HG02943 (cell line): ENCODE measurements around the gene OLFML2A.
"Not testable (repeated sequence)": the region's sequence is repeated elsewhere in the genome, so short reads cannot be mapped to it uniquely, and the experiment has no call there.

Source experiments
- ATAC-seq: cut with Tn5 transposase; IDR thresholded peaks from one replicate; pipeline ENCODE4 v1.9.1; 2021; ENCODE audit warnings: mild to moderate bottlenecking, low read depth, moderate library complexity; ENCODE audit not compliant: unreplicated experiment

Gene OLFML2A

DNA sequence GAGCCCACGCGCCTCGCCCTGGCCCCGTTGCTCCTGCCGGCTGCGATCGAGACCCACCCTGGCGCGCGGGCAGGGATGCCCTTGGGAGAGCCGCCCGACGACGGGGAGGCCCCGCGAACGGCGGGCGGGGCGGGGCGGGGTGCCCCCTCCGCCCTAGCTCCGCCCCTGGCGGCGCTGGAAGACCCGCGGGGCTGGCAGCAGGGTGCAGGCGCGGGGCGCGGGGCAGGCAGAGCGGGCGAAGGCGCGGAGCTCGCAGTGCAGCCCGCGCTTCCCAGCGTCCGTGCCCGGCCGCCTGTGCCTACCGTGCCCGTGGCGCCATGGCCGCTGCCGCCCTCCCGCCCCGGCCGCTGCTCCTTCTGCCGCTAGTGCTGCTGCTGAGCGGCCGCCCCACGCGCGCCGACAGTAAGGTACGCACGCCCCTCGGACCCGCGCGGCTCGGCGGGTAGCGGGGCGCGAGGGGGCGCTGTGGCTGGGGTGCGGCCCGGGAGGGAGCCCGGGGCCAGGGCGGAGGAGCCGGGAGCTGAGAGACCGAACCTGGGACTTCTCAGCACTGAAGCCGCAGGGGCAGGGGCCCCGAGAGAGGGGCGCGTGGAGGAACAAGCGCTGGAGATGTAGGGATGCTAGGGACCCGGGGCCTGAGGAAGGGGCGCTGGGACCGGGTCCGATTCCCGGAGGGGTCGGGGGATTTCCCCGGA lies at the start of gene OLFML2A:
Gene OLFML2A (plus strand): TSS at position 180 of the 695 bp plus-strand sequence. CDS start 138 bp downstream, at position 318.
- ATAC-seq = no peak

DNA sequence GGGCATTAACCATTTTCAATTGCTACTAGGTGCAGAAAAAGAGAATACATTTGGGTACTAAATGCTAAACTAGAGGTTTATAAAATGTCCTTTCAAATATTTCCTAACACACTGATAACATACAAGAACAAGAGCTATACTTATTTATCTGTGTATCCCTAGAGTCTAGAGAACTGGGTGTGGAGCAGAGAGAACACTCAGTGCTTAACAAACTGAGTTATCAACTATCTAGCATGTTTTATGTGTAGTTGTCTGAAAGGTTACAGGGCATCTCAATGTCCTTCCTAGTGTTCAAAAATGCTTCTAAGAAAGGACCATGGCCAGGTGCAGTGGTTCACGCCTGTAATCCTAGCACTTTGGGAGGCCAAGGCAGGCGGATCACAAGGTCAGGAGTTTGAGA lies 46.2 kb upstream of the OLFML2A start:
- no peak for ATAC-seq

DNA sequence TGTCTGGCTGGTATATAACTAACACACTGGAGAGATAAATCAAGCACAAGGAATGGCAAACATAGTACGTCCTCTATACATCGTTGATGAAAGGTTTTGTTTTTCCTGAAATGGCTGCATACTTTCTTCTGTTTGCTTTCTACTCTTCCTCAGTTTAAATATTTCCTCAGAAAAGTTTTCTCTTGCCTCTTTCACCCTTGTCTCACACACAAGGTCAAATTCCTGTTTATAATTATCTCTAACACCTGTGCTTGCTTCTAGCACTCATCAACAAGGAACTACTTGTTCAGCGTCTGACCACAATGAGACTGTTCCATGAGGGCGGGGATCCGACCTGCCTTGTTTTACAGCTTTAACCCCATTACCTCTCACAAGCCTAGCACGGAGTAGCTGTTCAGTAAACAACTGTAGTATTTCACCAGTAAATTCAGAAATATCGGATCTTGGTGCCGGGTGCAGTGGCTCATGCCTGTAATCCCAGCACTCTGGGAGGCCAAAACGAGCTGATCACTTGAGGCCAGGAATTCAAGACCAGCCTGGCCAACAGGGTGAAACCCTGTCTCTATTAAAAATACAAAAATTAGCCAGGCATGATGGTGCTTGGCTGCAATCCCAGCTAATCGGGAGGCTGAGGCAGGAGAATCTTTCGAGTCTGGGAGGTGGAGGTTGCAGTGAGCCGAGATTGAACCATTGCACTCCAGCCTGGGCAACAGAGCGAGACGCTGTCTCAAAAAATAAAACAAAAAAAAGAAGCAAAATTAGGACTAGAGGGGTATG lies 42.8 kb upstream of the OLFML2A start:
- no peak for ATAC-seq

DNA sequence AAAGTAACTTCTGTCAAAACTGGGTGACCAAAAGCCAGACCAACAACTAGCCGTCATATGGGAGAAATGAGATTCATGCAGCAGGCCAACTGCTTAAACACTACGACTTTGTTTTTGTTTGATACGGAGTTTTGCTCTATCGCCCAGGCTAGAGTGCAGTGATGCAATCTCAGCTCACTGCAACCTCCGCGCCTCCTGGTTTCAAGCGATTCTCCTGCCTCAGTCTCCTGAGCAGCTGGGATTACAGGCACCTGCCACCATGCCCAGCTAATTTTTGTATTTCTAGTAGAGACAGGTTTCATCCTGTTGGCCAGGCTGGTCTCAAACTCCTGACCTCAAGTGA lies 42.2 kb upstream of the OLFML2A start:
- ATAC-seq = not testable (repeated sequence)

DNA sequence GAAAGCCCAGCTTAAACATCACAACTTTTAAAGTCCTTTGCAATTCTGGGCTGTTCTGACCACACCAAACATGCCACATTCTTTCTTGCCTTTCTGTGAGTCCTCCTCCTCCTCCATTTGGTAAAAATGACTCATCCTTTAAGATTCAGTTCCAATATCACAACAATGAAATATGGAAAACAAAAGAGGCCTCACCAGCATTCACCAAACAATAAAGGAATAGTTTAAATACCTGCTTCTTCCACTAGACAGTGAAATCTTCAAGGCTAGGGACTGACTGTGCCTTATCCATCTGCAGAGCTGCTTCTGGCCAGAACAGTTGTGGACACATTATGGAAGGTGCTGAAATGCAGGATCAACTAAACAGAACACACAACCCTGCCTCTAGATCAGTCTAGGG lies 41.8 kb upstream of the OLFML2A start:
- no peak for ATAC-seq

DNA sequence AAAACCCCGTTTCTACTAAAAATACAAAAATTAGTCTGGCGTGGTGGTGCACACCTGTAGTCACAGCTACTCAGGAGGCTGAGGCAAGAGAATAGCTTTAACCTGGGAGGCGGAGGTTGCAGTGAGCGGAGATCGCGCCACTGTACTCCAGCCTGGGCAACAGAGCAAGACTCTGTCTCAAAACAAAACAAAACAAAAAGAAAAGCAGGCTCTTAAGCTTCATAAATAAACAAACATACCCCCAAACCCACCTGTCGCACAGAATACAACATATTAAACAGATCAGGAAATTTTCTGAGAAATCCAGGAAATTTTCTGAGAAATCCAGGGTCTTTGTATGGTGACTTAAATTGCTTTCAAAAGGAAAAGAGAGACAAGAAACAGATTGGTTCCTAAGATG lies 38.9 kb upstream of the OLFML2A start:
- ATAC-seq = not testable (repeated sequence)

DNA sequence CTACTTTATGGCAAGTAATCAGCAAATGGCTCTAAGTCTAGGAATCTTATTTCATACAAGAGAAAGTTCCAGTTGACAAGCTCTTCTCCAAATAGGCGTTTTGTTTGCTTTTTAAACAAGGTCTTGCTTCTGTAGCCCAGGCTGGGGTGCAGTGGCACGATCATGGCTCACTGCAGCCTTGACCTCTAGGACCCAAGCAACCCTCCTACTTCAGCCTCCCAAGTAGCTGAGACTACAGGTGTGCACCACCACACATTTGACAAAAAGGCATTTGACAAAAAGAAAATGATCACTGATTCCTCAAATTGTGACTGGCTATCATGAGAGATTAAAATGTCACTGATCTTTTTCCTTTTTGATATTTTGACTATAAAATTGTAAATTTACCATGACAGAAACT lies 37.6 kb upstream of the OLFML2A start:
- ATAC-seq = no peak

DNA sequence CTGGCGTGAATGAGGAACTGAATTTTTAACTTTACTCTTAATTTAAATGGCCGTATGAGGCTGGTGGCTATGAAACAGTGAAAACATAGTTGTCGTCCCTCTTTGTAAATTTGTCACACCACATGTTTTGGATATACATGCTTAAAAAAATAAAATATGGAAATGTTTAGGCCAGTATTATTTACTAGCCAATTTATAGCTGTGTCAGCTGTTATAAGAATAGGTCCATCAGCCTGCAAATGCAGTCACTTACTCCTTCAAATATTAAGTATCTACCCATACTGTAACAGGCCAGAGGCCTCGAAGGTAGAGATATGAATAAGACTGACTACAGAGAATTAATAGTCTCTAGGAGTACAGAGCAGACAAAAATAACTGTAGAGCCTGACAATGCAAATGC lies 35.8 kb upstream of the OLFML2A start:
- ATAC-seq = no peak

DNA sequence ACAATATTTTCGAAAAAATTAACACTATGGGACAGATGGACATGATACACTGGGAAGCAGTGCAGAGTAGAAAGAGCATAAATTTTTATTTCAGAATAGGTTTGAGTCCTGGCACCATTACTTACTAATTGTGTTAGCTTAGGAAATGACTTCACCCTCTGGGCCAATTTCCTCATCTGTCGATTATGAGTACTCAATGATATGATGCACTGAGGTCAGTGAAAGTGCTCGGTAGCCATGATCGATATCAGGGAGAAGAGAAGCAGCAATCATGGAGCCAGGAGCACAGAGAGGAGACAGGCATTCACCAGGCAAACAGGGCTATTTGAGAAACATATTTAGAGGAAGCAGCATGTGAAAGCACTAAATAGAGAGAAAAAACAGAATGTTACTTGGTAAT lies 35.3 kb upstream of the OLFML2A start:
- ATAC-seq = no peak

DNA sequence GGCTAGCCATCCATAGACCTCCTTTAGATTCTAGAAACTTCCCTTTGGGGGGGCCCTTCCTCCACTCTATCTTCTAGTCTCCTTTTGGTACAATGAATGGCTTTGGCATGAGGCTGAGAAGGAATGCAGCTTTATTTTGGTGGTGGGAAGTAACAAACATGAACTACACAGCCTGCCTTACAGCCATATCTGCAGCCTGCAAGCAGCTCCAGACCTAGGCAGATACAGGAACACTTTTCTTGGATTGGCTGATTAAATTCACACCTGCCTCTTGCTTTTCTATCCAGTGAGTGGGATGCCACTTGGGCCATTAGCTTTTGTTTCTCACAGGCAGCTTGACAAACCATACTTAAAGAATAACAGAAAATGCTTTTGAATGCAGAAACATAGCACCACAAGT lies 34.0 kb upstream of the OLFML2A start:
- no peak for ATAC-seq

DNA sequence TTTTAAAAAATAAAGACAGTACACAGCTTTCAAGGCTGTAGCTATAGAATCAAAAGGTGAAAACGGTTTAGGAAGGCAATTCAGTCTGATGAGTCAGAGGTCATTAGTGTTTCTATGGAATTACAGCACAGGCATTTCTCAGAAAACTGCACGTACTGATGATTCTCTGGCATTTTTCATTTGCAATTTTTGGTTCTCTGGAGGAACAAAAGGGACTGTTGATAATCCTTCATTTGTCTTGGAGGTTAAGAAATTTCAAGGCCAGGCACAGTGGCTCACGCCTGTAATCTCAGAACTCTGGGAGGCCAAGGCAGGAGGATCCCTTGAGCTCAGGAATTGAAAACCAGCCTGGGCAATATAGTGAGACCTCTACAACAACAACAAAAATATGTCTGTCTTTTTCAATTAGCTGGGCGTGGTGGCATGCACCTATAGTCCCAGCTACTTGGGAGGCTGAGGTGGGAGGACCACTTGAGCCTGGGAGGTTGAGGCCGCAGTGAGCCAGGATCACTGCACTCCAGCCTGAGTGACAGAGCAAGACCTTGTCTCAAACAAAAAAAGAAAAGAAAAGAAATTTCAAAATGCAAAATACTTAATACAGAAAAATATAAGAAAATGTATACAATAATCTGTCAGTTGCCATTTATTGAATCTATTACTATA lies 33.1 kb upstream of the OLFML2A start:
- ATAC-seq = no peak

DNA sequence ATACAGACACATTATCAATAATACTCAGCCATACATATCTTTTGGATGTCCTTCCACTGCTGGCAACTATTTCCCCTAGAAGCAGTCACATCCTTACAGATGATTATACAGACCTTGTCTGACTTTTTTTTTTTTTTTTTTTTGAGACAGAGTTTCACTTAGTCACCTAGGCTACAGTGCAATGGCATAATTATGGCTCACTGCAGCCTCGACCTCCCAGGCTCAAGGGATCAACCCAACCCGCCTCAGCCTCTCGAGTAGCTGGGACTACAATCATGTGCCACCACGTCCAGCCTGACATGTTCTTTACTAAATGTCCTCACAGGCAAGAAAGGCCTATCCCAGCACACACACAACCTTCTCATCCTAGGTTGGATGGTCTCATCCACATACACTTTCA lies 29.9 kb upstream of the OLFML2A start:
- ATAC-seq = no peak

DNA sequence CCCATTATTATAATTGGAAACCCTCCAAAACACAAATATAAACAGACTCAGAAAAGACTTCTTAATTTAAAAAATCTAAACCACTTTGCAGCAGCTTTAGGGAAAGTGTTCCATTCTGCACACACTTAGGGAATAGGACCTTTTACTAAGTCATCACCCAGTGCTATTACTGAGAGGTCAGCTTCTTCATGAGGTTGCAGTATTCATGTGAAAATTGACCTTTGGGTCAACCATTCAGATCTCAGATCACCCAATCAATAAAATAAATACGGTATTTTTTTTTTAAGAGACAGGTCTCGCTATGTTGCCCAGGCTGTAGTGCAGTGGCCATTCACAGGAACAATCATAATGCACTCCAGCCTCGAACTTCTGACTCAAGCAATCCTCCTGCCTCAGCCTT lies 27.6 kb upstream of the OLFML2A start:
- ATAC-seq = no peak

DNA sequence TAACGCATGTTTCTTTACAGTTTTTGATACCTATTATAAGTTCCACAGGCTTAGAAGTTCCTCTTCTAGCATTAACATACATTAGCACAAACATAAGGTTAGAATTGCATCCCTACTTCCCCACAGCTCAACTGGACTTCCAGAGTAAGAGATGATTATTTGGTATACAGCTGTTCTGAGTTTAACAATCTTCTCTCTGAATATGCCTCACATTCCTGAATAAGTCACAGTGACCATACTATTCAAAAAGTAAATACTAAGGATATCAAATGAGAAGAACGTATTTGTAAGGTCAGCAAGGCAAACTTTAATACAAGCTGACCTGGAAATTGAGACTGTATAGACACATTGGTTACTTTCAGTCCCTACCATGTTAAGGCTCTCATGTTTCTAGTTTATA lies 27.2 kb upstream of the OLFML2A start:
- no peak for ATAC-seq

DNA sequence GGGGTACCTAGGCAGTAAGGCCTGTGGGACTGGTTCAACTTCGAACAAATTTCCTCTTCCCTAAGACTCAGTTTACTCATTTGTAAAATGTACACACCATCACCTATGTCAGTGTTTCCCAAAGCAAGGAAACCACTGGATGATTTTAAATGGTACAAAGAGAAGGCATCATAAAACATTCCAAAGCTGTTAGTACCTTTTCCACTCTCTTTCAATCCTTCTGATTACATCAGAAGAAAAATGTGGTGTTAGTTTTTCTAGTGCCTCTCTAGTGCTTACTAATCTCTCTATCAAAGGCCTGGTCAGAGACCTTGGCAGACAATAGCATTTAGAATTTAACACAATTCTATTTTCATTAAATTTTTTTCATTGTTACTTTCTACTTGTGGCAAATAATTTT lies 24.0 kb upstream of the OLFML2A start:
- ATAC-seq = no peak

DNA sequence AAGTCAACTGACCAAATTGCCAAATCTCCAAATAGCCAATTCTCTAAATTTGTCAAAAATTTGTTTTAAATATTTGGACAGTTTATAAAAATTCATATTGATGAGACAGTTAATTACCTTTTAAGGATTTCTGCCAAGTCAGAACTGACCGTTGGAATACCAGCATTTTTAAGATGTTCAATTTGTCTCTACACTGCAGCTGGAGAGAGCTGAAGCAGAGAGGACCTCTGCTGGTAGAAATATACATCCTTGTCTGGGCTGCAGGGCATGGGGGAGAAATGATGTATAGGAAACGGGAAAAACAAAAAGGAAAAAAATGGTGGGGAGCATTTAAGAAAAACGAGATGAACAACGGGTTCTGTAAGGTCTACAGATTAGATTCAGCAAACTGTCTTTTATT lies 22.6 kb upstream of the OLFML2A start:
- no peak for ATAC-seq

DNA sequence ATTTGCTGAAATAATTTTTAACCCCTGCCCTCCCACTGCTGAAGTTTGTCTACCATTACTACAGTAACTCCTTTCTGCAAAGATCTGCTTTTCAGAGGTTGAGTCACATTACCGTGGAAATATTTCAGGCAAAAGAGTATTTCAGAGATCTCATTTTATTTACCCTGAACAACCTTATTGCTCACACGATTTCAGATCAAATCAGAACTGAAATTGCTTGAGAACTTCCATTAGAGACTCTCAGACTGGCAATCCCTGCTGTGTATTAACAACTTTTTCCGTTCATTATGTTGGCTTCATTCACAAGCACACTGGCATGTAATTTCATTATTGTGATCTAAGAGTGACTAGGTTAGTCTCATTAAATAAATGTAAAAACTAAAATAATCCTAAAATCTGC lies 21.9 kb upstream of the OLFML2A start:
- ATAC-seq = no peak

DNA sequence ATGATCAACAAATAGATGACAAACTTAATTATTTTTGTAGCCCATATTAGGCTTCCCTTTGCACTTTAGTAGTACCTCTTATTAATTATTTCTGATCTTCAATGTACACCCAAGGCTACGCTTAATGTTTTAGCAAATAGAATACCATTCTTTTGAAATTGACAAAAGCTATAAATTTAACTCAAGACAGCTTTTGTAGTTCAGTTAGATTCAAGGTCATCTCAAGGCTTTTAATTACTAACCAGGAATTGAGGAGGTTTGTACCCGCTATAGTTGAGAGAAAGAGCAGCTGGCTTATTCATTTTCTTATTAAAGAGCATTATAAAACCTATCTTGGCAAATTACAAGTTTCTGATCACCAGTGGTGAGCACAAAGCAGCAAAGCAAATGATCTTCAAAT lies 20.9 kb upstream of the OLFML2A start:
- ATAC-seq = no peak

DNA sequence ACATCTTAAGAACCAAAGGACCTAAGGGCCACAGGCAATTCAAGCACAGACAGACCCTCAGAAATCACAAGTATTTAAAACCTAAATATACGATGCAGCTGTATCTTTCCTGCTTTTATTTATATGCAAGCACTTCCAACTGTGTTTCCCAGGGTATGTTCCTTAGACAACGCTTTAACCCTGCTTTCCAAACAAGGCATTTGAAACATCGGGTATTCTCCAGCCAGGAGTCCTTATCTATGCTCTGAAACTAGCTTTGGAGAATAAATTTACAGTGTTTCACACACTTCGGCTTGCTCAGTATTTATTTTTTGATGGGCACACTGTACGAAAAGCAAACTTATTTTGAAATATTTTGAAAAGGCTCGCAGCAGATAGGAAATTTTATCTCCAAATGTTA lies 19.3 kb upstream of the OLFML2A start:
- no peak for ATAC-seq

DNA sequence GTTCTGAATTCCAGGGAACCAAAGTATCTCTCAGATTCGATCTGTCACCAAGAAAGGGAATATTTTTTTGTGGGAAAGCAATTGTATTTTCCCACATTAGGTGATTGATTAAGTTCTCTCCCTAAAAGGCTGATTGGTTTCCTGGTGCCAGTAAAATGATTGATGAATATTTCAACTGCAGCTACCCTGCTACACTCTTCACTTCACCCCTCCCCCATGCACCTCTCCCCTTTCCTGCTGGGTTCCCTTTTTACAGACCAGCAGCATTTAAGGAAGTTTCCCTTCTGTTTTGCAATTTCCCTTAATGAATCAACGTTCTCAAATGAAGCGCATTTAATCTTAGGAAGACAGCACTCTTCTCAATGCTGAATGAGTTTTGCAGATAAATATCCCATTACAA lies 18.9 kb upstream of the OLFML2A start:
- no peak for ATAC-seq

DNA sequence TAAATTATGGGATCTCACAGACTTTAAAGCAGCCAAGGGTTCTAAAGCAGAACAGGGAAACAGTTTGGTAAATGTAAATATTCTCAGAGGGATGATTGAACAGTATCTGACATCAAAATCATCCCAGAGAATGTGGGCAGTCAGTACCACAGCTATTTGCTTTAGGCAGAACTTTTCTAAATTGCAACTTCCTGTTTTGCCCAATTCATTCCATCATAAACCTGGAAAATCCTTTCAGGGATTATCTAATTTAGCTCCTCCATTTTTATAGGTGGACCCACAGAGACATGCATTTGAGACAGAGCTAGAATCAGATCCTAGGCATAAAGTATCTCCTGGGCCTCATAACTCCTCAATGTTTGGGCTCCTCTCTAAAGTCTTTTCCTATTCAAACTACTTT lies 18.2 kb upstream of the OLFML2A start:
- ATAC-seq = no peak

DNA sequence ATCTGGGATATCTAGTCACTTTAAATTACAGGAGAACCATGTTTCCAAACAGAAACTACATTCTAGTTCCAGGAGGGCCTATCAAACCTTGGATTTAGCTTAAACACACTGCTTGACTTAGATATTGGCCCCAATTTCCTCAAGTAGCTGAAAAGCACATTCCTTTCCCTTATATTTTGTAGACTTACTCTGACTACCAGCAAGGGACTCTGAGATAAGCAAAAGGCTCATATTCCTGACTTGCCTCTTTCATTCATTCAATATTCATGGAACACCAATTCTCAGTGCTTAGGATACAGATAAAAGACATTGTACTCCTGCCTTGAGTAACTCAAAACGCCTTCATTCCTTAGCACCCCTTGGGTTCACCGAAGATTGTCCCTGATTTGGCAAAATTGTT lies 17.6 kb upstream of the OLFML2A start:
- no peak for ATAC-seq
